PC-3 (cell line): ENCODE data around the gene SIPA1L3. TPM values are rescaled to one million over a fixed set of nuclear protein-coding genes. Genes with fewer than 3 reads are reported as not detected.

ENCODE experiments used
- ATAC-seq: fragments of 200-7000 bp; cut with Tn5 transposase; 2 replicates; pipeline ENCODE4 v1.9.1; 2020; ENCODE audit warnings: mild to moderate bottlenecking, moderate library complexity
- BruUV-seq: library from RNA; stranded (reverse); fragments of 400-500 nt; replicated peaks from 2 replicates; lab custom pipeline; 2021; lab: Mats Ljungman, UMichigan
- CTCF ChIA-PET: fragments of 300-600 bp; sonication (Branson Sonifier 250); formaldehyde crosslinking; loops from one replicate; lab custom pipeline; 2022; ENCODE audit warnings: antibody characterized with exemption; lab: Charles Lee
- POLR2A ChIA-PET: fragments of 300-600 bp; sonication (Branson Sonifier 250); formaldehyde crosslinking; loops from one replicate; lab custom pipeline; 2022; ENCODE audit warnings: antibody characterized with exemption; ENCODE audit not compliant: unreplicated experiment; lab: Charles Lee
- DNase-seq: peaks from one replicate; pipeline ENCODE4 v3.0.0-alpha.2; 2015
- H2AFZ ChIP-seq: fragments of 300-600 bp; sonication (generic); 2 replicates; pipeline ENCODE4 v1.6.0; 2016; ENCODE audit warnings: antibody characterized with exemption, low read length
- H3F3A ChIP-seq: fragments of 300-600 bp; sonication (generic); one replicate; pipeline ENCODE4 v1.6.0; 2017; ENCODE audit warnings: antibody characterized with exemption, low read length, control low read depth, mild to moderate bottlenecking; ENCODE audit not compliant: unreplicated experiment
- H3K27ac ChIP-seq: fragments of 300-600 bp; sonication (generic); 2 replicates; pipeline ENCODE4 v1.5.1; 2016; ENCODE audit warnings: mild to moderate bottlenecking, low read length
- H3K27me3 ChIP-seq: fragments of 300-600 bp; sonication (generic); 2 replicates; pipeline ENCODE4 v1.6.1; 2016; ENCODE audit warnings: low read length, mixed read lengths
- H3K36me3 ChIP-seq: fragments of 300-600 bp; sonication (generic); 2 replicates; pipeline ENCODE4 v1.6.1; 2016; ENCODE audit warnings: low read depth, mixed run types, low read length, mixed read lengths
- H3K4me1 ChIP-seq: fragments of 300-600 bp; sonication (generic); 2 replicates; pipeline ENCODE4 v1.5.1; 2016; ENCODE audit warnings: low read length; ENCODE audit not compliant: insufficient read depth
- H3K4me2 ChIP-seq: fragments of 300-600 bp; sonication (generic); 2 replicates; pipeline ENCODE4 v1.6.0; 2016; ENCODE audit warnings: low read length
- H3K4me3 ChIP-seq: fragments of 300-600 bp; sonication (generic); 2 replicates; pipeline ENCODE4 v1.5.1; 2016; ENCODE audit warnings: mild to moderate bottlenecking, low read length, mixed read lengths
- H3K79me2 ChIP-seq: fragments of 300-600 bp; sonication (generic); 2 replicates; pipeline ENCODE4 v1.6.1; 2017; ENCODE audit warnings: low read length, mixed read lengths
- H3K9ac ChIP-seq: fragments of 300-600 bp; sonication (generic); 2 replicates; pipeline ENCODE4 v1.6.0; 2016; ENCODE audit warnings: mild to moderate bottlenecking, low read length
- H3K9me2 ChIP-seq: fragments of 300-600 bp; sonication (generic); replicated peaks from 2 replicates; pipeline ENCODE4 v1.6.1; 2016; ENCODE audit warnings: mixed run types, low read length, mixed read lengths
- H3K9me3 ChIP-seq: fragments of 300-600 bp; sonication (generic); 2 replicates; pipeline ENCODE4 v1.6.1; 2016; ENCODE audit warnings: low read length, mixed read lengths
- H4K20me1 ChIP-seq: fragments of 300-600 bp; sonication (generic); 2 replicates; pipeline ENCODE4 v1.6.1; 2016; ENCODE audit warnings: low read length, mixed read lengths
- CTCF ChIP-seq: fragments of 300-600 bp; sonication (generic); conservative IDR thresholded peaks from 2 replicates; pipeline ENCODE4 v1.5.1; 2017; ENCODE audit warnings: antibody characterized with exemption, low read depth, mild to moderate bottlenecking, low read length
- EZH2 ChIP-seq: fragments of 300-600 bp; sonication (generic); IDR thresholded peaks from one replicate; pipeline ENCODE4 v1.6.1; 2017; ENCODE audit warnings: antibody characterized with exemption, mild to moderate bottlenecking, low read length; ENCODE audit not compliant: unreplicated experiment
- EZH2phosphoT487 ChIP-seq: fragments of 300-600 bp; sonication (generic); IDR thresholded peaks from 2 replicates; pipeline ENCODE4 v1.6.1; 2018; ENCODE audit warnings: mild to moderate bottlenecking, antibody characterized with exemption, low read length, borderline replicate concordance
- intact Hi-C: fragments of 100-400 bp; cut with micrococcal nuclease; formaldehyde crosslinking; loops from 2 replicates; pipeline ENCODE4 v1.9.0; 2023
- total RNA-seq: library from RNA; depleted of rRNA; stranded (reverse); fragments of >200 nt; gene quantifications from 2 replicates; pipeline ENCODE4 v1.2.3, GENCODE V29; 2014

SIPA1L3 gene
- total RNA-seq, 1 experiment from 2014 or later, result 38.7 TPM

DNA sequence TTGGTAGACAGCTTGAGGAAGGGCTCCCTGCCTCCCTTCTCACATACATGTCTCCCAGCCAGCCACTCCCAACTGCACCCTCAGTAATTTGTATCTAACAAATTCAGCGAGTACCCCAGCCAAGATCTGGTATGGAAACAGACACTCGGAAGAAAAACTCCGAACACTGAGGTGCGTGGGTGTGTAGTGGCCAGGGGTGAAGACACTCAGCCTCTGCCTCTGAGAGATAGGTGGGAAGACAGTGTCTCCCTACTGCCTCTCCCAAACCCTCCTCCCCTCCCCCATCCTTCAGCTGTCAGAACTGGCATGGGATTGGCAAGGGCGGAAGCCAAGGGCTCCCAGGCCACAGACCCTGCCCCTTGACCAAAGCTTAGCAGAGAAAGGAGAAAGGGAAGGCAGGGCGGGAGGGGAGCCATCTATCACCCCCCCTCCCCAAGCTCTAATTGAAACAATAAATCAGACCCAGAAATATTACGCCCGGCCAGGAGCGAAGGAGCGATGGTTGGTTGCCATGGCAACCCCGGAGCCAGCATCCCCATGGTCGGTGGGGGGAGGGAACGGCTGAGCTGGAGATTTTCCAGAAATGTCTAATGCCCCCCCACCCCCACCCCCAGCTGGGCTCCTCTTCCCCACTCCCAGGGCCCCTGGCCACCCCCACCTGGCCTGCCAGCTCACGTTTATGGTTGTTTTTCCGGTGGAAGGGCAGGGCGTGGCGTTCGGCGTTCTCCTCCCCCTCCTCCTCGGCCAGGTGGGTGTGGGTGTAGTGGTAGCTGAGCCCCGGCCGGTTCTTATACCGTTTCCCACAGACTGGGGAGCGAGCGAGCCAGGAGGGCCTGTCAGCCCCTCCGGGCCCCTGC is 310.0 kb downstream of the SIPA1L3 start:
- TF ChIP-seq CTCF (no peak), EZH2 (no peak), EZH2phosphoT487 (no peak)
- Histone ChIP-seq H3K79me2 (no peaks in the 10 kb centered on the region), H2AFZ (no peak overlapping the region), H3K27ac (no peak overlapping the region), H3K4me1 (no peaks in the 10 kb centered on the region), H3K9ac (no peak overlapping the region), H3K36me3 (no peaks in the 10 kb centered on the region), H4K20me1 (no peaks in the 10 kb centered on the region), H3K9me3 (no peaks in the 10 kb centered on the region), H3K9me2 (no peaks in the 10 kb centered on the region), H3K4me3 (no peak overlapping the region), H3K4me2 (no peak overlapping the region), H3K27me3 (no peaks in the 10 kb centered on the region), H3F3A (no peaks in the 10 kb centered on the region)
- no TSS peak for BruUV-seq
- CTCF ChIA-PET, result no interaction called here
- POLR2A ChIA-PET, result no interaction called here
- intact Hi-C loops, result no loop called here
- ATAC-seq (no peak), DNase-seq (no peak)

DNA sequence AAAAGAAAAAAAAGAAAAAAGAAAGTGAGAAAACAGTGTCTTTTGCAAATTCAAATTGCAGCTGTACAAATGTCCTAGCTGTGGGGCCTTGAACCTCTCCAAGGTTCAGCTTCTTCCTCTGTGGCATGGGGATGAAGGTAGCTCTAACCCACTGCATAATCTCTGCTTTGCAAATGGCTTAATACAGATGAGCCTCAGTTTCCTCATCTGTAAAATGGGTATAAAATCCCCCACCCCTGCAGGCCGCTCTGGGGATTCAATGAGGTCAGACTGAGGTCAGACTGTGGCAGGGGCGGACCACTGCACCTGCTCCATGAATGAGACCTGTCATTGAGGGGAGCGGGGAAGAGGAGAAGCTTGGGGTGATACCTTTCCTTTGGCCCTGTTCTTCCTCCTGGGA is 311.2 kb downstream of the SIPA1L3 start:
- H3K4me2 ChIP-seq, result no peak overlapping the region
- H4K20me1 ChIP-seq, result no peaks in the 10 kb centered on the region
- ATAC-seq (no peak), DNase-seq (no peak)
- intact Hi-C loops, result no loop called here
- no peaks in the 10 kb centered on the region for H3K36me3 ChIP-seq
- H3K4me3 ChIP-seq, result no peak overlapping the region
- H3K4me1 ChIP-seq, result no peaks in the 10 kb centered on the region
- H3K27me3 ChIP-seq, result no peaks in the 10 kb centered on the region
- ChIA-PET CTCF (no interaction called here), POLR2A (no interaction called here)
- H3F3A ChIP-seq, result no peaks in the 10 kb centered on the region
- TF ChIP-seq EZH2phosphoT487 (no peak), CTCF (no peak), EZH2 (no peak)
- H3K79me2 ChIP-seq, result no peaks in the 10 kb centered on the region; the same call in 1 of the 2 replicates
- no peaks in the 10 kb centered on the region for H3K9me3 ChIP-seq
- H3K9ac ChIP-seq, result no peak overlapping the region
- BruUV-seq, result no TSS peak
- no peak overlapping the region for H3K27ac ChIP-seq
- no peaks in the 10 kb centered on the region for H3K9me2 ChIP-seq
- no peak overlapping the region for H2AFZ ChIP-seq

GRCh38 chr19:38219221-38219620 is 312.2 kb downstream of the SIPA1L3 start:
- ChIA-PET POLR2A (no interaction called here), CTCF (no interaction called here)
- Histone ChIP-seq H3K9me2 (no peaks in the 10 kb centered on the region), H2AFZ (no peak overlapping the region), H3K9me3 (no peaks in the 10 kb centered on the region), H3K4me1 (no peaks in the 10 kb centered on the region), H3K4me3 (no peak overlapping the region), H3K9ac (no peak overlapping the region), H3K79me2 (no peaks in the 10 kb centered on the region; the same call in 1 of the 2 replicates), H3K27me3 (no peaks in the 10 kb centered on the region), H3K27ac (no peak overlapping the region), H4K20me1 (no peaks in the 10 kb centered on the region), H3K36me3 (no peaks in the 10 kb centered on the region), H3F3A (no peaks in the 10 kb centered on the region), H3K4me2 (no peak overlapping the region)
- BruUV-seq, result no TSS peak
- intact Hi-C loops, result no loop called here
- no peak for ATAC-seq
- TF ChIP-seq CTCF, result no peak
- TF ChIP-seq EZH2phosphoT487, result no peak
- TF ChIP-seq EZH2, result no peak
- DNase-seq, result no peak
